HG02840 (cell line): ENCODE data around the gene ZNF488.
"Not testable (repeated sequence)": the region's sequence is repeated elsewhere in the genome, so short reads cannot be mapped to it uniquely, and the experiment has no call there.

Source experiments
- ATAC-seq: cut with Tn5 transposase; IDR thresholded peaks from one replicate; pipeline ENCODE4 v1.9.1; 2021; ENCODE audit warnings: mild to moderate bottlenecking, moderate library complexity, moderate number of reproducible peaks; ENCODE audit not compliant: unreplicated experiment, low FRiP score

ZNF488 gene

DNA sequence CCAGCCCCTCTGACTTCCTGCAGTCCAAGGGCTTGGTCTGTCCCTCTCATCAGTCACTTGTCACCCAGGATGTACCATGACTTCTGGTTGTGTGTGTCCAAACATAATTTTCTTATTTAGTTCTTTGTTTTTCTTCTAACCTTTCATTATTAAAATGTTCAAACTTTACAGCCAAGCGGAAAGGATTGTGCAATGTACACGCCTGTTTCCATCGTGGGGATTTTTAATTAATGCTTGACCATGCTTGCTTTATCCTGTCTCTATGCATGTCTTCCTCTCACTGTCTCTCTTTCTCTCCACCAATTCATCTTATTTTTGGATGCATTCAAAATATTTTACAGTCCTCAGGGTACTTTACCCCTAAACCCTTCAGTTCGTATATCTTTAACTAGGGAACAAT is 26.2 kb upstream of the ZNF488 start:
- ATAC-seq = no peak

DNA sequence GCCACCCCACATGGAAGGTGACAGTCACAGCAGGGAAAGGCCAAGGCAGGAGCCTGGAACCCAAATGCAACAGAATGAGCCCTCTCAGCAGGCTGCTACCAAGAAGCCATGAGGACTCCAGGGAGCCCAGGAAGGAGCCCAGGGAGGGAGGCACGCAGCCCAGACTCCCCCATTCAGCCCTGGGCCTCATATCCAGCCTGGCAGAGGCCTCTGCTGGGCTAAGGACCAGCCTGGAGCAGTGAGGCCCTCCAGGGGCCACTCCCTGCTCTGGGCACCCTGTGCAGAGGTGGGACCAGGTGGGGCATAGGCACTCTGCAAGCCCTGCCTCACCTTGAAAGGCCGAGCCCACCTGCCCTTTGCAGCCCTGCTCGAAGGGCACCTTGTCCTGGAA is 25.8 kb upstream of the ZNF488 start:
- no peak for ATAC-seq

DNA sequence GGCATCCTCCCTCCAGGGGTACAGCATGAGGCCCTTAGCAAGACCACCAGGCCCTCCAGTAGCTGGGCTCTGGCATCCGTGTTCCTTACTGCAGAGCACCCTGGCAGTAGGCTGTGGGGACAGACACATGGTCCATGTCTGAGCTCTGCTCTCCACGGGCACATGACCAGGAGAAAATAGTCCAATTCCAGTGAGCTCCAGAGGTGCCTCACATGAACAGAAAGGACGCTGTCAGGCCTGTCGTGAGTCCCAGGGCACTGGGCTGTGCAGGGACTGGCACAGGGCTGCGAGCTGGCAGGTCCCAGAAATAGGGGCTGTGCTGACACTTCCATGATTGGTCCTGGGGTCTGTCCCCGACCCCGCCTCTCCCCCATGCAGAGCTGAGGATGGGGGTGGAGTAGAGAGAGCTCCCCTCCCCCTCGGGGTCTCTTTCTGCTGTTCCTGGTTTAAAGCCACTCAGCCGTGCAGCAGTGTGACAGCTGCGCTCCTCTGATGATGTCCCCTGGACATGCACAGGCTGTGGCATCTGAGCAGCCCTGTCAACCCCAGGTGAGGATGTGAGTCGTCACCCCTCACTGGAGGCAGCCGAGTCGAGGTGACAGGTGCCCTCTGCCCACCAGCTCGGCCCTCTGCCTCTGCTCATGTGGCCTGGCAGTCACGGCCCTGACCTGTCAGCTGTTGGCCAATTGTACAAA is 25.2 kb upstream of the ZNF488 start:
- ATAC-seq = no peak

DNA sequence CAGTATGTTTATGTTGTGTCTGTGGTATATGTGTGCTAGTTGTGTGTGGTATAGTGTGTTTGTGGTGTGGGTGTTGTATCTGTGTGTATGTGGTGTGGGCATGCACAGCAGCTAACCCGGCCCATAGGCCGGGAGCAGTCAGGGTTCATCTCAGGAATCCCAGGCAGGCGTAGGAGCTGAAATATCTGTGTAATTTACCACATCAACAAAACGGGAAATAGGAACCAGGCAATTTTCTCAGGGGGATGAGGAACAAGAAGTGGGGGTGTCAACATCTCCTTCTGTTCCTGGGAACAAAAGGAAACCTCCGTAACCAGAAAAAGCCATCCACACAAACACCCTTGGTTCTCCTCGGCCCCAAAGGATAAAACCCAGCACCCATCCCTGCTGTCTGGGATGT is 24.5 kb upstream of the ZNF488 start:
- no peak for ATAC-seq

DNA sequence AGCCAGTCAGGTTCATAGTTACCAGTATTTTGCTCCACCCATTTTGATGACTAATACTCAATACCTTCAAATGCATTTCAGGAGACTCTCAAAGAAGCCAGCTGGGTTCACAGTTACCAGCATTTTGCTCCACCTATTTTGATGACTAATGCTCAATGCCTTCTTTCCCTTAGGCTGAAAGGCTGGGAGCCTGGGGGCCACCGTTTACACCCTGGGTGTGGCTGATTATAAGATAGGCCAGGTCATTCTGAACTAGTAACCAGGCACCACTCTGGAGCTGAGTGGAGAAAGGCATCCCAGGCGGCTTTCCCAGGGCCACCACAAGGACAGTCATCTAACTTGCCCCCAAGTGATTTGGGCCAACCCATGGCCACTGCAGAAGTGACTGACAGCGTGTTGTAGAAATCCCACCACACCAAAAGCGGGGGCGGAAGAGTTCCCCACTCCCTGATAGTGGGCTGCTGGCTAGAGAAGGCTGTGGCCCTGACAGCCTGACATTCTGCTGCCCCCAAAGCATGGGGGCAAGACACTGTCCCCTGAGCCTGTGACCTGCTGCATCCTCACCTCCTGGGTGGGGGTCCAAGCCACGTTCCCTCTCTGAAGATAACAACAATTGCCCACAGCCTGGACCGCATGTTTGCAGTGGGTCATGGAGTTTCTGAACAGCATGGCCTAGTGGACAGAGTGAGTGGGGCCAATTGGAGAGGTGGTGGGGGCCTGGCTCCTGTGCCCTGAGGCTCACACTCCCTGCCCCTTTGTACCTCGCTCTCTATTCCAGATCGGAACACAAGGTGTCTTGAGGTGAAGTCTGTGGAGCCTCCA is 23.0 kb upstream of the ZNF488 start:
- ATAC-seq = no peak

DNA sequence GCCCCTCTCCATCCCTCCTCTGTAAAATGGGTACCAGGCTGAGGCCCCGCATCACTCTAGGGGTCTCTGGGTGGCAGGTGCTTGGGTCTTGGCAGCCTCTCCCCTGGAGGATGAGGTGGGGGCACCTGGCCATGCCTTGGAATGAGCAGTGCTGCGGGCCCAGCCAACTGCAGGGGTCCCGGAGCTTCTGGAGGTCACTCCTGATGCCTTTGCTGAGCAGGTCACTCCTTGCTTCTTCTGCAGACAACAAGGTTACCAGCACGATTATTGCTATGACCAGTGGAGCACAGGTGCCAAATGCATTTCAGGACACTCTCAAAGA is 22.4 kb upstream of the ZNF488 start:
- no peak for ATAC-seq

DNA sequence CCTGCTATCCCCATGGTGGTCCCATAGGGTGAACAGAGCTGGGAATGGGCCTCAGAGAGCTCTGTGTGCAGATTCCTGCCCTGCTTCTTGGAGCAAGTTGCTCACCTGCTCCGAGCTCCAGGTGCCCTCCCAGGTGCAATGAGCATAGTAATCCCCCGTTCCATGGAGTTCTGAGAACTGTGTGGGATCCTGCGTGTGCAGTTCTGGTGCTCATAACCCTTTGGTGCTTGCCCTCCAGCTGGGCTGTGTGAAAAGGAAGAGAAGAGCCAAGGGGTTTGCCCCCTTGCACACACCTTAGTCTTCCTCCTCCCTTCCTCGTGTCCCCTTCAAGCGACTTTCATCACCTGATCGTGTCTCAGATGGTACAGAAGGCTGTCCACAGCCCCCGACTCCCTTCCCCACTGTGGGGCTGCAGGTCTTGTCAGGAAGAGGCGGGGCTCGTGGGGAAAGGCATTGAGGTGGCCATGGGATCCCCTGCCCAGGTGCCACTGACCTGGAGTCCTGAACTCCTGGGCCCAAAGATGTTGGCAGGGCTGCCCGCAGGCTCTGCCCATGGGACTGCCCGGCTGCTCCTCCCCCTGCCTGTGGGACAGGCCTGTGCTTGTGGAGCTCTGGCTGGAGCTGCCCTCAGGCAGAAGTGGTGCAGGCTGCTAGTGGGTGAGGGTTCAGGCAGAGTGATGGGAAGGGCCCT is 21.9 kb upstream of the ZNF488 start:
- no peak for ATAC-seq

DNA sequence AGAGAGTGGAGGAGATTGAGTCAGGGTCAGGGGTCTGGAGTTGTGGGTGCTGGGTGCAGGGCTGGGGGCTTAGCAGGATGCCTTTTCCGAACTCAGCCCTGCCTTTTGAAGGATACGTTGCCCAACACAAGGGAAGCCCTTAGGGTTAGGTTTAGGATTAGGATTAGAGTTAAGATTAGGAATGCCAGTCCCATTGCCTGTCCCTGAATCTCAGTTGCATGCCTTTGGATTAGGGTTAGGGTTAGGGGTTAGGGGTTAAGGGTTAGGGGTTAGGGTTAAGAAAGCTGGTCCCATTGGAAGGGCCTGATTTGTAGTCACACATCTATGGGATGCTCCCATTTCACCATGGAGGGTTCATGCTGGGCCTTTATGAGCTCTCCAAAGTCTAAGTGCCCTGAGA is 20.8 kb upstream of the ZNF488 start:
- no peak for ATAC-seq

DNA sequence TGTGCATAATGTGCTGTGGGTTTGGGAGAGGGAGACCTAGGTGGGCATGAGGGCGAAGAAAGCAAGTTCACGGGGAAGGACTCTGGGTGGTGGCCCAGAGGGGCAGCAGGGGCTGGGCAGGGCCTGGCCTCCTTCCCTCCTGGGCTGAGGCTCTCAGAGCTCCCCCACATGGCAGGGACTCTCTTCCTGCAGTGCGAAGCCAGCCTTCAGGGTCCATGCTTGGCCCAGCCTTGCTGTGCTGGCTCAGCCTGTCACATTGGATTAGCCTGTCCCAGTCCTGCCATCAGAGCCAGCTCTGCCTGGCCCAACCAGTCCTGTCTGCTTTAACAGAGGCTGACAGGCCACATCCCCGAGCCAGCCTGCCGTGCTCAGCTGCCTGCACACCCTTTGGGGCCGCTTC is 20.4 kb upstream of the ZNF488 start:
- no peak for ATAC-seq

DNA sequence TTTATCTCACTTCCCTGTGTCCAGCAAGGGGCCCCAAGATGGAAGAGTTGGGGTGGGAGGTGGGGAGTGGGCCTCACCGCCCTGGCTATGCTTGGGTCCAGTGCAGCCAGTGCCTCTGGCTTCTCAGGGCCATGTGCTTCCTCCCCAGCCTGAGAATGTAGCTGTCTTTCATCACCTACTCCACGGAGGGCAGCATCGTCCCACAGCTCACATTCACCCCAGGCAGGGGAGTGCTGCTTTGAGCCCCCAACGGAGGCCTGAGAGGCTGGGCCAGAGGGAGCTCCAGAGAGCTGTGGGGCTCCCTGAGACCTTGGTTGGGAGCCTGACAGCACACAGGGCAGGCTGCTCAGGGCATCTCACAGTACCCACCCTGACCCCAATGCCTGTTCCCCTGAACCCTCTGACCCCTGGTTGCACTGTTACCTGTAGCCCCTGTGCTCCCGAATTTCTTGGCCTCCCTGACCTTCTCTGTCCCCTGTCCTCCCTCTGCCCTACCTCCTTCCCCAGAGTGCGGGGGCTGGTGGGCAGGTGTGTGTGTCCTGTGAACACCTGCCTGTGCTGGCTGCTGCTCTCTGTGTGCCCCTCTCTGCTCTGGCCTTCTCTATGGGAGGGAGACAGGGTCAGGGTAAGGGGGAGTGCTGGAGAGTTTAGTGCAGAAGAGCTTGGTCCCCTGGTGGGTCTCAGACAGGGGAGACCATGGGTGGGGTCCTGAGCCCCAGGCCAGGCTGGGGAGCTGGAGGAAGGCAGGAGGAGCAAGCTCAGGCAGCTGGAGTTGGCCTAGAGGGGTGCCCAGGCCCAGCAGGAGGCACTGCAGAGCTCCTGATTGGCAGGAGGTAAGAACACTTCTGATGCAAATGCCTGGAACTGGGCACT is 19.6 kb upstream of the ZNF488 start:
- no peak for ATAC-seq

DNA sequence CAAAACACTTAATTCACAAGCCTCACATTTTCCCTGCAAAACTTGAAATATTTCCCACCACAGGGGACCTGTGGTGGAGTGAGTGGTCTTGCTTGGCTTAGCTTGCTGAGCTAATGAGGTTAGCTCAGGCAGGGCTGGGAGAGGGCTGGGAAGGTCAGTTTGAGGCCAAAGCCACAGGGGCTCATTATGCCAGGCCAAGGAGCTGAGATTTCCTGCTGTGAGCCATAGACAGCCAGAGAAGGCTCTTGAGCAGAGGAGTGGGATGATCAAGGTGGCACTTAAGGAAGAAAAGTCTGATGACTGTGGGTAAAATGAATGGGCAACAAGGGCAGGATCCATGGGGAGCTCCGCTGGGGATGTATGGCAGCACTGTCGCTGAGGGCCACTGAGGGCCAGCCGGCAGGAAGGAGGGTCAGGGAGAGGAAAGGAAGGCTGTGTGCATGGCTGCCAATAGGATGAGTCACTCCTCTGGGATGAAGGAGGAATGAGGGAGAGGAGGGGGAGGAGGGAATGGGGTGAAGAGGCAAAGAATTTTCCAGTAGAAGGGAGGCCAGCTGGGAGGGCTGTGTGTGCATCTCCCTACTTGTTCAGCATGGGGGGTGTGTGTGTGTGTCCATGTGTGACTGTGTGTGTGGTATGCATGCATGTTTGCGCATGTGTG is 18.7 kb upstream of the ZNF488 start:
- ATAC-seq = no peak

DNA sequence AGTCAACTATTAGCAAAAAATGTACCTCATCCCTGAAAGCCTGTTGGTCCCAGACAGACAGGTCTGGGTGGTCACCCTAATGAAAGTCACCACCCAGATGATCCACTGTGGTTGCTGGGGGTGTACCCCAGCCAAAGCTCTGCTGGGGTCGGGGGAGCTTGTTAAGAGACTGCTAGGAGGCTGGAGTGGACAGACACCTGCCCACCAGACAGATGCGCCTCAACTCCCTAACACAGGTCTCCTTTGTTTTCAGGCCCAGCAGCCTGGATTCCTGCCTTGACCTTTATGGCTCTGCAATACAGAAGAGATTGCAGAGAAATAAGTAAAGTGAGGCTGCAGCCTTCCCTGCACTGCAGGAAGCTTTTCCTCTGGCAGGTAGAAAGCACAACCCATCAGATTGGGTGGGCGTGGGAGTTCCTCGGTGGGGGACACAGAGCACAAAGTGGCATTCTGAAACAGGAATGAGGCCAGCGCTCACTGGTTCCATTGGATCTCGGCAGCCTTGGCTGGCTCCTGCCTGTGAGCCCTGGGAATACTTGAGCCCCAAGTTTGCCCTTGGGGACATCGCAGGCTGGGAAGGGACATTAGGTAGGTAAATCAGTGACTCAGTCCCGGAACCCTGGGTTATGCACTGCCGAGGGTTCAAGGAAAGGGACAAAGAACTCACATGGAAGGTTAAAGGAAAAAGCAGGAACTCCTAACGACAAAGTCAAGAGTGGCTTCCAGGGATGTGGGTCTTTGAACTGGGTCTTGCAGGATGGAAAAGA is 18.0 kb upstream of the ZNF488 start:
- no peak for ATAC-seq

DNA sequence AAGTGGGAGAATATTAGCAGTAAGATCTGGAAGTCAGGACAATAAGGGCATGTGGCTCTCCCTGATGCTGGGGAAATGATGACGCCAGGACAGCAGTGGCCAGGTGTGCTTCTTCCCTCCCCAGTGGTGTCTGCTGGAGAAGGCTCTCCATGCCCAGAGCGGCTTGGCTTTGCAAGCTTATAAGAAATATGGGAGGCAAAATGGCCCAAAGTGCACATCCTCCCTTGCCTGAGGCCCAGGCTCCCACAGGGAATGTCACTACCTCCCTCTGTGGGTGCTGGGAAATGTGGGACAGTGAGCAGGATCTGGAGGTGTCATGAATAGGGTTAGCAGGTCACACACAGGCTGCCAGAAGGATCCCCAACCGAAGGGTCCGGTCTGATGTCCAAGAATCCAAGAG is 17.1 kb upstream of the ZNF488 start:
- no peak for ATAC-seq

DNA sequence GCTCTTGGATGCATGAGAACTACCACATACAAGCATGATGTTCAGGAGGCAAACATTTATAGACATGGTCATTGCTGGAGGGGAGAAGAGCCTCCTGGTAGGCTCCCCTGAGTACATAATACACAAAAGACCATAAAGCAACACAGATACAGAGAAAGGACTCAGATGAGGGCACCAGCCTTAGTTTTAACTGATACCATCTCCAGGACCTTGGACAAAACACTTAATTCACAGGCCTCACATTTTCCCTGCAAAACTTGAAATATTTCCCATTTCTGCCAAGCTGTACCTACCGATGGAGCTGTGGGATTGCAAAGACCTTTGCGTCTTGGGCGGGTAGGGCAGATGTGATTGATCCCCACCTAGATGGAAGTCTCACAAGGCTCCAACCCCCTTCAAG is 16.7 kb upstream of the ZNF488 start:
- no peak for ATAC-seq

DNA sequence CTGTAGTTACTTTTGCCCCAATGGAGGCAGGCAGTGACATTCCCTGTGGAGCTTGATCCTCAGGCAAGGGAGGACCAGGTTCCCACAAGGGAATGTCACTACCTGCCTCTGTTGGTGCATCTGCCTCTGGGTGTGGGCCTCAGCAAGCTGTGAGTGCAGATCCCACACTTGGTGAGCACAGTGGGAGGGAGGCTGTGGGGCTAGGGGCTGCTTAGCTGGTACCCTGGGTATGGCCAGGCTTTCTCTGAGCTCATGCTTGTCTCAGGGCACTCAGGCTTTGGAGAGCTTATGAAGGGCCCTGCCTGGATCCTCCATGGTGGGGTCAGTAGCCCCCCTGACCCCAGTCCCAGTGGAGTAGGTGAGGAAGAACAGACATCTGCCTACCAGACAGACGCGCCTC is 16.2 kb upstream of the ZNF488 start:
- ATAC-seq = no peak

DNA sequence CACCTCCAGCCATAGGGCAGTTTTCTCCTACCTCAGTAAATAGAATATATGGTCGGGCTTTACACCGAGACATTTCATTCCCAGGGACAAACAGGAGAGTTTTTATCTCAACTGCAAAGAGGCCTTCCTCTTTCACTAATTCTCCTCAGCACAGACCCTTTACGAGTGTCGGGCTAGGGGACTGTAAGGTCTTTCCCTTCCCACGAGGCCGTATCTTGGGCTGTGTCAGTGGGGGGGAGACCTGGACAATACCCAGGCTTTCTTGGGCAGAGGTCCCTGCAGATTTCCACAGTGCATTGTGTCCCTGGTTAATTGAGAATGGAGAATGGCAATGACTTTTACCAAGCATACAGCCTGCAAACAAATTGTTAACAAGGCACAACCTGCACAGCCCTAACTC is 13.2 kb upstream of the ZNF488 start:
- ATAC-seq = no peak

DNA sequence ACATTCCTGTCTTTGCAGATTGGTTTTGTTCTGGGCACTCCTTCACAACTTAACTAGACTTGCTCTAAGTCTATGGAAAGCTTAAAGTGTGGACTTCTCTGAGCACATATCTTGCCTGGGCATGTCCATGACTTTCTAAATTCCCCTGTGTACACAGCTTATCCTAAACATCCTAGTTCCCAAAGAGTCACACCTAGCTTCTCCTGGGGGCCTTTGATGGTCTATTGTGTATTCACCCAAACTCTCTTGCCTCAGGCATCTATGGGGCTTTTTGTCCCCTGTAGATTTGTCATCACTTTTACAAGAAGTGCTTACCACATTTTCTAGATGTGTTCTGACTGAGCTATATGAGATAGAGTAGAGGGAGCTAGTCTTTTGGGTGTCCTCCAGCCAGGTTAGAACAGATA is 12.2 kb upstream of the ZNF488 start:
- no peak for ATAC-seq

DNA sequence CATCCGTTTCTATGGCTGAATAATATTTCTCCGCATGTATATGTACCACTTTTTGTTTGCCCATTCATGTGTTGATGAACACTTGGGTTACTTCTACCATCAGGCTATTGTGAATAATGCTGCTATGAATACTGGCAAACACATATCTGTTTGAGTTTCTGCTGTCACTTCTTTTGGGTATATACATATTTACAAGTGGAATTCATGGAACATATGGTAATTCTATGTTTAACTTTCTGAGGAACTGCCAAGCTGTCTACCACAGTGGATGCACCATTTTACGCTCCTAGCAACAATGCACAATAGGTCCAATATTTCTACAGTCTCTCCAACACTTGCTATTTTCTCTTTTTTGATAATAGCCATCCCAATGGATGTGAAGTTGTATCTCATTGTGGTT is 5.5 kb upstream of the ZNF488 start:
- ATAC-seq = no peak

DNA sequence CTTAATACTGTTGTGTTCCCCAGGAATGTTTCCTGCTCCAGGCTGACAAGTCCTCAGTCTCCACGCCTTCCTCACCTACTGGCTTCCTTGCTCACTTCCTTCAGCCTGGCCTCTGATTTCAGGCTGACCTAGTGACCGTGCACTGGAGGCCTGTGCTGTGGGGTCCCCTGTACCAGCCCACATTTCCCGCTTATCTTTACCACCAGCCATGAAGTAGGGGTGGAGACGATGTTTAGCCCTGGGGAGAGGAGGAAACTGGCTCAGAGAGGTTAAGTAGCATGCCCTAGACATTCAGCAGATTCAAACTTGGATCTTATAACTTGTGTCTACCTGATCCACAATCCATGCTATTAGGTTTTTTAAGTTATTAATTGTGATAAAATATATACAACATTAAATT is 4.8 kb upstream of the ZNF488 start:
- ATAC-seq = no peak

DNA sequence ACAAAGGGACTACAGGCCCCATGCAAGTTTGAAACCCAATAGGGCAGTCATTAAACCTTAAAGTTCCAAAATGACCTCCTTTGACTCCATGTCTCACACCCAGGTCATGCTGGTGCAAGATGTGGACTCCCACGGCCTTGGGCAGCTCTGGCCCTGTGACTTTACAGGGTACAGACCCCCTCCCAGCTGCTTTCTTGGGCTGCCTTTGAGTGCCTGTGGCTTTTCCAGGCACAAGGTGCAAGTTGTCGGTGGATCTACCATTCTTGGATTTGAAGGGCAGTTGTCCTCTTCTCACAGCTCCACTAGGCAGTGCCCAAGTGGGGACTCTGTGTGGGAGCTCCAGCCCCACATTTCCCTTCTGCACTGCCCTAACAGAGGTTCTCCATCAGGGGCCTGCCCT is 2.0 kb upstream of the ZNF488 start:
- not testable (repeated sequence) for ATAC-seq
